WI38 (cell line): Measurements from ENCODE around the gene KRTAP21-3.
"Not testable (repeated sequence)": the region's sequence is repeated elsewhere in the genome, so short reads cannot be mapped to it uniquely, and the experiment has no call there.

ENCODE experiments used
- H3K4me3 ChIP-seq: 2 replicates; pipeline ENCODE4 v1.5.1; 2011; ENCODE audit warnings: low read depth, mild to moderate bottlenecking, control low read depth, low read length
- CTCF ChIP-seq: IDR thresholded peaks from 2 replicates; pipeline ENCODE4 v1.5.1; 2012; ENCODE audit warnings: low read depth, mild to moderate bottlenecking, control low read depth, low read length

Gene KRTAP21-3, protein sequence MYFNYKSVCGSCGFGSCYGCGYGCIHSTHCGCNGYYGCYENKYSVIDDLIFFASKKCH

GRCh38 chr21:30718239-30718909 is at the start of gene KRTAP21-3:
Gene KRTAP21-3 (minus strand): TSS chr21:30718777. CDS start chr21:30718759, 18 bp downstream.
- TF ChIP-seq CTCF = no peak
- no peak within 1 kb of the TSS for H3K4me3 ChIP-seq

DNA sequence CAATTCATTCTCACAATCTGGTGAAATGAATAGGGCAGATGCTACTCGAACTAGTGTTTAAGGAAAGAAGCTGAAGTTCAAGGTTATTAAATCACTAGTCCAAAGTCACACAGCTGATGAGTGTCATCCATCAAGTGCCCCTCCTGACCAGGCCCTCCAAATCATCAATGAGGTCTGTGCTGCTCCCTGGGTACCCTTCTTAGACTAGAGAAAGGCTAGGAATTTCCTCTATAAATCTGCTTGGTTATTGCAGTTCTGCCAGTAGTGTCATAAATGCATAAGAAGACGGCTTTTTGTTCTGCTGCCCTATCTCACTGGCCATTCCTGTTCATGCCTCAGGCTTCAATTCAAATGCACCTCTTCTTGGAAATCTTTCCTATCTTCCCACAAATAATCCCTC is 42.2 kb upstream of the KRTAP21-3 start:
- no peak for TF ChIP-seq CTCF
- H3K4me3 ChIP-seq = no peak overlapping the region

GRCh38 chr21:30758306-30758705 is 39.7 kb upstream of the KRTAP21-3 start:
- no peak overlapping the region for H3K4me3 ChIP-seq
- TF ChIP-seq CTCF = no peak

DNA sequence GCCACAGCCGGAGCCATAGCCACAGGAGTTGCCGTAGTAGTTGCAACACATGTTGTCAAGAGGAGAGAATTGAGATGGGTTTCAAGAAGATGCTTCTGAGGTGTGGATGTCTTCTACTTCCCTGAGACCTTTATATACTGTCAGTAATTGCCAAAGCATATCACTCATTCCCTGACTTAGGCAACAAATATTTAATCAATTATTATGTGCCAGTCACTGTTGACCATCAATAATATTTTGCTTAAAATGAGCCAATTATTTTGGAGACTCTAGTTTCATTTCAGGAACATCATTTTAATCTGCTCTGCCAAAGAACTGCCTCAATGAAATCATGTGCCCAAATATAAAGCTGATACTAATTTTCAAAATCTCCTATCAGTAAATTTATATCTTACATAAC is 36.8 kb upstream of the KRTAP21-3 start, which contains the start of gene KRTAP21-1:
TSS of gene KRTAP21-1 (minus strand) at position 101 of the 400 bp plus-strand sequence. CDS start at position 51, 50 bp downstream.
- H3K4me3 ChIP-seq = not testable (repeated sequence)

GRCh38 chr21:30747159-30747558 is 28.6 kb upstream of the KRTAP21-3 start, which contains the start of gene KRTAP21-2:
Gene KRTAP21-2 (minus strand): TSS chr21:30747259. CDS start chr21:30747202, 57 bp downstream.
- H3K4me3 ChIP-seq = no peak within 1 kb of the TSS
- TF ChIP-seq CTCF = no peak

DNA sequence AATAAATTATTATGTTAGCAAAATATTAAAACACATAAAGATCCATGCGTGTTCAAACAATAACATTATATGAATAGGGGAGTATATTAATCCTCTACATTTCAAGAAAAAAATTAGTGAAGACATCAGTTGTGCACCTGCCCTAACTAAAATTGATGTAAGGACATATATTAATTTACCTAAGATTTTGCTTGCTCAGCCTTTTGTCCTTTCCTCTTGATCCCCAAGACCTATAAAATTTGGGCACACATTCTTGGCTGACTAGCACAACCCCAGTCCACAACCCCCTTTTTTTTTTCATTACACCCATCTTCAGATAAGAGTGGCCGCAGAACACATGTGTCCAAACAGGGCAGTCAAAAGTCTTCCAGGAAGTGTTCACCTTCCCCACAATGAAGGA is 21.9 kb upstream of the KRTAP21-3 start:
- H3K4me3 ChIP-seq = no peak overlapping the region
- TF ChIP-seq CTCF = no peak

GRCh38 chr21:30733026-30733425 is 14.4 kb upstream of the KRTAP21-3 start:
- no peak overlapping the region for H3K4me3 ChIP-seq
- no peak for TF ChIP-seq CTCF
